SK-N-SH (cell line): Measurements from ENCODE around the gene SLC18A2.

Source experiments
- CTCF ChIP-seq: fragments of 200-600 bp; sonication (generic); IDR thresholded peaks from 2 replicates; pipeline ENCODE4 v1.6.1; 2017; ENCODE audit warnings: antibody characterized with exemption, mild to moderate bottlenecking, moderate library complexity
- EZH2phosphoT487 ChIP-seq: fragments of 200-600 bp; sonication (generic); IDR thresholded peaks from 2 replicates; pipeline ENCODE4 v1.6.1; 2017; ENCODE audit warnings: low read depth, mixed run types, mild to moderate bottlenecking, antibody characterized with exemption, moderate library complexity, borderline replicate concordance
- MXI1 ChIP-seq: IDR thresholded peaks from 2 replicates; pipeline ENCODE4 v1.6.1; 2012; ENCODE audit warnings: mild to moderate bottlenecking, low read depth, low read length, improper control_type of control experiment
- PBX3 ChIP-seq: IDR thresholded peaks from 2 replicates; pipeline ENCODE4; 2012
- POLR2AphosphoS5 ChIP-seq: IDR thresholded peaks from 2 replicates; pipeline ENCODE4 v1.6.1; 2012; ENCODE audit warnings: low read depth, low read length
- USF1 ChIP-seq: IDR thresholded peaks from 2 replicates; pipeline ENCODE4 v1.4.0; 2012; ENCODE audit warnings: low read depth, borderline replicate concordance

DNA sequence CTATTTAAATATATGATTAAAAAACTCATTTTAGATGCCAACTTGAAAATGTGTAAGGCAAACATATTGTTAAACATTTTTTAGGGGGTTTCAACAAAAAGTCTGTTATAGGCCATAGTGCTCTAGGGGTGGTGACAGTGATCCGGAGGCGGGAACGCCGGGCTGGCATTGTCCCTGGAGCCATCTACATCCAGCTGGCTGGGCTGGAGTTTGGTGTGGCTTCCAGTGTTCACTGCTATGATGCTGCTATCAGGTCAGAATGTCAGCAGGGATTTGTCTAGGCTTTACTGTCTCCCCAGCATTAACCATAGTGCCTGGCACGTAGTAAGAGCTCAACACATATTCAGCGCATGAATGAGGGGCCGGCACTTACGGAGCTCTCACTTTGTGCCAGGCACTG is 1.9 kb upstream of the SLC18A2 start:
- TF ChIP-seq PBX3 (no peak), CTCF (no peak), POLR2AphosphoS5 (no peak), EZH2phosphoT487 (no peak), USF1 (no peak), MXI1 (no peak)
